A673 (cell line): ENCODE results near the gene PTPRK. TPM values are rescaled to one million over a fixed set of nuclear protein-coding genes. Genes with fewer than 3 reads are reported as not detected.

Experiments used
- BruUV-seq: library from RNA; stranded (reverse); fragments of 400-500 nt; replicated peaks from 2 replicates; lab custom pipeline; 2021; lab: Mats Ljungman, UMichigan
- CTCF ChIA-PET: fragments of 300-600 bp; sonication (Branson Sonifier 250); formaldehyde crosslinking; loops from one replicate; lab custom pipeline; 2022; ENCODE audit warnings: antibody characterized with exemption; lab: Charles Lee
- POLR2A ChIA-PET: fragments of 300-600 bp; sonication (Branson Sonifier 250); formaldehyde crosslinking; loops from one replicate; lab custom pipeline; 2022; ENCODE audit warnings: antibody characterized with exemption; ENCODE audit not compliant: low non-redundant PET; lab: Charles Lee
- DNase-seq: peaks from one replicate; pipeline ENCODE4 v3.0.0-alpha.2; 2015; ENCODE audit warnings: low spot score
- H3K27ac ChIP-seq: fragments of 200-600 bp; sonication (generic); 2 replicates; pipeline ENCODE4 v1.5.1; 2016; ENCODE audit warnings: mixed run types, low read depth, mild to moderate bottlenecking, mixed read lengths, antibody characterized with exemption, low read length; ENCODE audit not compliant: poor library complexity, severe bottlenecking
- H3K27me3 ChIP-seq: fragments of 200-600 bp; sonication (generic); replicated peaks from 2 replicates; pipeline ENCODE4 v1.6.1; 2017; ENCODE audit warnings: mixed run types, low read depth, mild to moderate bottlenecking, mixed read lengths, antibody characterized with exemption, low read length; ENCODE audit not compliant: insufficient read depth, poor library complexity
- H3K36me3 ChIP-seq: fragments of 200-600 bp; sonication (generic); 2 replicates; pipeline ENCODE4 v1.6.1; 2016; ENCODE audit warnings: mixed run types, mild to moderate bottlenecking, mixed read lengths, antibody characterized with exemption, low read length; ENCODE audit not compliant: insufficient read depth, poor library complexity, severe bottlenecking
- H3K4me1 ChIP-seq: fragments of 200-600 bp; sonication (generic); 2 replicates; pipeline ENCODE4 v1.6.1; 2017; ENCODE audit warnings: mixed run types, mild to moderate bottlenecking, mixed read lengths, antibody characterized with exemption, low read length; ENCODE audit not compliant: insufficient read depth, poor library complexity, severe bottlenecking
- H3K4me3 ChIP-seq: fragments of 200-600 bp; sonication (generic); 2 replicates; pipeline ENCODE4 v1.5.1; 2016; ENCODE audit warnings: low read depth, mixed run types, mild to moderate bottlenecking, mixed read lengths, low read length; ENCODE audit not compliant: poor library complexity, severe bottlenecking
- H3K9me3 ChIP-seq: fragments of 200-600 bp; sonication (generic); 2 replicates; pipeline ENCODE4 v1.6.1; 2016; ENCODE audit warnings: mixed run types, low read depth, mild to moderate bottlenecking, mixed read lengths, antibody characterized with exemption, low read length; ENCODE audit not compliant: poor library complexity, severe bottlenecking
- EZH2 ChIP-seq: fragments of 200-600 bp; sonication (generic); IDR thresholded peaks from 2 replicates; pipeline ENCODE4 v1.6.1; 2017; ENCODE audit warnings: borderline replicate concordance, low read depth, mild to moderate bottlenecking, mixed read lengths, antibody characterized with exemption, low read length; ENCODE audit not compliant: poor library complexity, severe bottlenecking
- intact Hi-C: fragments of 100-400 bp; cut with micrococcal nuclease; formaldehyde crosslinking; loops from one replicate; pipeline ENCODE4 v1.10.0; 2022; ENCODE audit not compliant: unreplicated experiment
- total RNA-seq: library from RNA; stranded (reverse); gene quantifications from 2 replicates; pipeline ENCODE4 v1.2.3, GENCODE V29; 2021
- TF ChIP-seq, protein P1 (sequence below): fragments of 300-800, 200-600 bp; sonication (generic); conservative IDR thresholded peaks from 2 replicates; pipeline ENCODE4 v1.5.1; 2017; ENCODE audit warnings: low read depth, mild to moderate bottlenecking, antibody characterized with exemption, low read length, moderate library complexity, mixed read lengths

The PTPRK gene
- total RNA-seq, 1 experiment from 2014 or later, result 77.3 TPM

DNA sequence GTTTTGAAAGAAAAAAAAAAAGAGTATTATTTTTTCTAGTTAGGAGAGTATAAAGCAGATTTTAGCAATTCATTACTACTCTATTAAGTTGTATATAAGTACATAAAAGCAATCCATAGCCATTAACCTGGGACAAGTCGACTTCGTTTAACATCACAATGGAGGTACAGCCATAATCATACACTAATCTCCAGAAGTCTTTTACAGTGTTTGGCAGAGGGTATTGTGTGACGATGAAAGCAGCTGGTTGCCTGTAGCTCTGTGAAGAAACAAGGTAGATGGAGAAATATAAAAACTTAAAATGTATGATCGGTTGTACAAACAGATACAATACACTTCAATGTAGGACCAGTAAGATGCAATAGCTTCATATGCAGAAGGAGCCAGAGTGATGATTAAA, 543.6 kb downstream of the PTPRK start:
- H3K9me3 ChIP-seq, result no peaks in the 10 kb centered on the region
- DNase-seq, result no peak
- no peaks in the 10 kb centered on the region for H3K27me3 ChIP-seq
- BruUV-seq, result no TSS peak
- TF ChIP-seq EZH2, result no peak
- TF ChIP-seq, protein P1, sequence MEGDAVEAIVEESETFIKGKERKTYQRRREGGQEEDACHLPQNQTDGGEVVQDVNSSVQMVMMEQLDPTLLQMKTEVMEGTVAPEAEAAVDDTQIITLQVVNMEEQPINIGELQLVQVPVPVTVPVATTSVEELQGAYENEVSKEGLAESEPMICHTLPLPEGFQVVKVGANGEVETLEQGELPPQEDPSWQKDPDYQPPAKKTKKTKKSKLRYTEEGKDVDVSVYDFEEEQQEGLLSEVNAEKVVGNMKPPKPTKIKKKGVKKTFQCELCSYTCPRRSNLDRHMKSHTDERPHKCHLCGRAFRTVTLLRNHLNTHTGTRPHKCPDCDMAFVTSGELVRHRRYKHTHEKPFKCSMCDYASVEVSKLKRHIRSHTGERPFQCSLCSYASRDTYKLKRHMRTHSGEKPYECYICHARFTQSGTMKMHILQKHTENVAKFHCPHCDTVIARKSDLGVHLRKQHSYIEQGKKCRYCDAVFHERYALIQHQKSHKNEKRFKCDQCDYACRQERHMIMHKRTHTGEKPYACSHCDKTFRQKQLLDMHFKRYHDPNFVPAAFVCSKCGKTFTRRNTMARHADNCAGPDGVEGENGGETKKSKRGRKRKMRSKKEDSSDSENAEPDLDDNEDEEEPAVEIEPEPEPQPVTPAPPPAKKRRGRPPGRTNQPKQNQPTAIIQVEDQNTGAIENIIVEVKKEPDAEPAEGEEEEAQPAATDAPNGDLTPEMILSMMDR, result no peak
- H3K4me1 ChIP-seq, result no peaks in the 10 kb centered on the region
- ChIA-PET CTCF (interaction anchor here (0.5 kb wide), 1 partner anchor 1623 kb away, joined by 3 read pairs; no protein-coding TSS in a partner anchor), POLR2A (no interaction called here)
- peaks cover 15% of the 10 kb centered on the region for H3K36me3 ChIP-seq
- no peak overlapping the region for H3K27ac ChIP-seq
- intact Hi-C loops, result no loop called here
- H3K4me3 ChIP-seq, result no peak overlapping the region

DNA sequence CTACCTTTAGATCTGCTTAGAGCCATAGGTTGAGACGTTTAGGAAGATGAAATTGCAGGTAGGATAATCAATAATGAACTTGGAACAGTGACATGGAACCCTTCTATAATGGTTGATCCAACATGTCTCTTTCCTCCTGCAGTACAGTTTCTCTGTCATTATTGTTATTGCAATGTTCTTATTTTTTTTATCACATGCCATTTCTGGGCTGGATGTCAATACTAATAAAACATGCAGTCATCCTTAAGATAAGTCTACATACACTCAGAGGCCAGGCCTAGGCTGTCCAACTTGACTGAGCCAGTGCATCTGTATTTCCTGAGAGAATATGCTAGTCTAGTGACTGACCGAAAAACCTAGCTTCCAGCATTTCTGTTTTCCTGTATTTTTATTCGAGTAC, 544.3 kb downstream of the PTPRK start:
- H3K9me3 ChIP-seq, result no peaks in the 10 kb centered on the region
- no peak for DNase-seq
- CTCF ChIA-PET, result no interaction called here
- no peaks in the 10 kb centered on the region for H3K27me3 ChIP-seq
- TF ChIP-seq EZH2, result no peak
- TF ChIP-seq, protein P1, result no peak
- intact Hi-C loops, result no loop called here
- H3K4me1 ChIP-seq, result no peaks in the 10 kb centered on the region
- no peak overlapping the region for H3K4me3 ChIP-seq
- POLR2A ChIA-PET, result no interaction called here
- H3K36me3 ChIP-seq, result peaks cover 15% of the 10 kb centered on the region
- BruUV-seq, result no TSS peak
- no peak overlapping the region for H3K27ac ChIP-seq

DNA sequence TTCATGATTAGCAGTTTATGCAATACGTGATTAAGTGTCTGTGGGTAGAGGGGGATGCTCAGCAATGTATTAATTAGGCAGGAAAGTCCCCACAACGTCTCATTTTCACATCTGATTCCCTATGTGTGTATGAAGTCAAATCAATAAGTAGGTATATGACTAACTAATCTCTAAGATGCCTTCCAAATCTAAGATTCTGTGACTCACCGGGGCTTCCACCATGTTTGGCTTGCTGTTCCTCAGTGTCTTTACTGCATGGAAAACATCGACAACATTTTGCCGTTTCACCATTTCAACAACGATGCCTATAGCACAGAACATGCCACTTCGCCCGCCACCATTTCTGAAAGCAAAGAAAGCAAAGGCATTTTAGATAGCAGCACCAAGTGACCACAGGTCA, 547.6 kb downstream of the PTPRK start:
- H3K27ac ChIP-seq, result no peak overlapping the region
- no peak for DNase-seq

More for the DNA sequence above, 547.6 kb downstream of the PTPRK start:
- no TSS peak for BruUV-seq
- Histone ChIP-seq H3K4me3 (no peak overlapping the region), H3K9me3 (no peaks in the 10 kb centered on the region), H3K27me3 (no peaks in the 10 kb centered on the region), H3K36me3 (peaks cover 8% of the 10 kb centered on the region), H3K4me1 (no peaks in the 10 kb centered on the region)
- intact Hi-C loops, result no loop called here
- ChIA-PET POLR2A (no interaction called here), CTCF (no interaction called here)
- TF ChIP-seq EZH2, result no peak
- TF ChIP-seq, protein P1, result no peak
